HG02973 (cell line): ENCODE results near the gene APOA4.
"Not testable (repeated sequence)": the region's sequence is repeated elsewhere in the genome, so short reads cannot be mapped to it uniquely, and the experiment has no call there.

Source experiments
- ATAC-seq: cut with Tn5 transposase; IDR thresholded peaks from one replicate; pipeline ENCODE4 v1.9.1; 2021; ENCODE audit warnings: moderate library complexity; ENCODE audit not compliant: unreplicated experiment

Gene APOA4

DNA sequence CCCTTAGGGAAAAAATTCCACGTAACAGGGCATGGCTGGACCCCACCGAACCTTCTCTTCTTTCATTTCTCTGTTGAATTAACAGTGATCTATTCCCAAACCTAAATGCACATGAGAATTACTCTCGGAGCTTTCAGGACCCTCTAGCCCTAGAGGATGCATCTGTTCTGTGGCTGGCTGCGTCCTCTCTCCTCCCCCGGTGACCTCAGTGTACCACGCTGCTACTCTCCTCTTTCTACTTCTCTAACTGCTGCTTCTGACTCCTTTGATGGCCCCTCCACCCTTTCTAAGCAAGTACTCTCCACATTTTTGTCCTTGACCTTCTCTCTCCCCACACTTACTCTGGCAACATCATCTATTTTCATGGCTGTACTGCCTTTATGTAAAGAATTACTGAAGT lies 26.4 kb upstream of the APOA4 start:
- ATAC-seq, result no peak

GRCh38 chr11:116849060-116849459 lies 26.0 kb upstream of the APOA4 start:
- no peak for ATAC-seq

GRCh38 chr11:116847612-116848011 lies 24.5 kb upstream of the APOA4 start:
- ATAC-seq, result no peak

DNA sequence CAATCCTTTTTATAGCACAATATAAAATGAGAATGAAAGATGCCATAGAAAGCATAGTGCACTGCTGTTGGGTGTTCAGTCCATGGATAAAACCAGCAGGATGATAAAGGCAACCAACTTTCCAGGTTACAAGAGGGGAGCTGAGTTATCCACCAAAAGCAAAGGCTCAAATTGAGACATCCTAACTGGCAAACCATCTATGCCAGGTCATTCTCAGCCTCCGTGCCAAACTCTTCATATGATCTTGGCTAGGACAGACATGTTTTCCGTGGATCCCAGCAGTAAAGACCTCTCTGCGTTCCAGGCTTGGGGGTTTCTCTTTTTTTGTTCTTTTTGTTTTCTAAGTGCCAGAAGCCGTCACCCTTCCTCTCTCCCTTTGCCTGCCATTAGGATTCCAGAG lies 21.6 kb upstream of the APOA4 start:
- no peak for ATAC-seq

DNA sequence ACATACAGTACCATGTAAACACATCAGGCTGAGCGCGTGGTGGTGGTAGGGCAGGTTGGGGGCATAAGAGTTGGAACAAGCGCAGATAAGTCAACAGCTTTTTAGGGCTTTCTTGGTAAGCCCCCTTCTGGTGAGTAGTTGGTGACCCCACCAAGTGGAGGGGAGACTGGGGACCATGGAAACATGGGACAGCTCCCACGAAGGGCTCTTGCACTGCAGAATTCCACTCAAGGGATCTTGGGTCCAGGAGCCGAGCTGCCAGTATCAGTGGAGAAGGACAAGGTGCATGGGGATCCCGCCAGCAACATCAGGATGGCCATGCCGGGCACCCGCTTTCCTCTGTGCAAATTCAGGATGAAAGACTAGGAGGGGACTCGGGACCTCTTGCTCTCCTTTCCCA lies 20.6 kb upstream of the APOA4 start:
- ATAC-seq, result no peak

DNA sequence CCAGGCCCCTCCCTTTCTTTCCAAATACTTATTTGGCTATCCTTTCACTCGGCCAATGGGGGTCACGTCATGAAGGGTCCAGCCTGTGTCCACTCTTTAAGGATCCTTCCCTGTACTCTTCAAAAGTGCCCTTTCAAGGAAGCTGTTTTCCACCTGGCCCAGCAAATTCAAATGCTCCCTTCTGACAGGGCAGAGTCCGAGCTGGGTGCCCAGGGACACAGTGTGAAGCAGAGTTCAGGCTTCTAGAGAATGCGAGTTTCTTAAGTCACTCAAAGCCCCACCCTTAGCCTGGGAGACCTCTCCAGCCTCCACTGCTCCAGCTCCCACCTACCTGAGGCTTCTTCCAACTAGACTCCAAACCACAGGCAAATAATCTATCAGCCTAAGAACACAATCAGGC lies 19.8 kb upstream of the APOA4 start:
- no peak for ATAC-seq

- no peak for ATAC-seq
Measured at GRCh38 chr11:116842117-116842516, 19.0 kb upstream of the APOA4 start.

GRCh38 chr11:116840746-116841296 lies 17.7 kb upstream of the APOA4 start:
- ATAC-seq, result no peak

DNA sequence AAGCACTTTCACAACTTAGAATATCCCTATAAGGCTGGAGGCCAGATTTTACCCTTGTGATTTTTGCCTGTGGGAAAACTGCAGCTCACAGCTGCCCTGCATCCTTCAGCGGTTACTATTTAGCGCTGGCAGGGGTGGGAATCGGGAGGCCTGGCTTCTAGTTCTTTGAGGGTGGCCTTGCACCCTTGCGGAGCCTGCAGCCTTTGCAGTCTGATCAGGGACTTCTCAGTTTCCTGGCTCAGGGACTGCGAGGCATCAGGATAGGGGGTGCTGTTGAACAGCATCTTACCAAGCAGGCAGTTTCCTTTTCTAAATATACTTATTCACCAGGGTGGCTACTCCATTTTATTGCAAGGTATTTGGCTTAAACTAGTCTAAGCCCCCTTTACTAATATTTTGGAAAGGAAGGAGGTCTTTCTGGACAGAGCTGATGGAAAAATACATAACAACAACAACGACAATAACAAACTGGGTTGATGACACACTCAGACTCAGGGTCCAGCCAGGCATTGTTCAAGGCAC lies 17.2 kb upstream of the APOA4 start:
- ATAC-seq, result no peak

DNA sequence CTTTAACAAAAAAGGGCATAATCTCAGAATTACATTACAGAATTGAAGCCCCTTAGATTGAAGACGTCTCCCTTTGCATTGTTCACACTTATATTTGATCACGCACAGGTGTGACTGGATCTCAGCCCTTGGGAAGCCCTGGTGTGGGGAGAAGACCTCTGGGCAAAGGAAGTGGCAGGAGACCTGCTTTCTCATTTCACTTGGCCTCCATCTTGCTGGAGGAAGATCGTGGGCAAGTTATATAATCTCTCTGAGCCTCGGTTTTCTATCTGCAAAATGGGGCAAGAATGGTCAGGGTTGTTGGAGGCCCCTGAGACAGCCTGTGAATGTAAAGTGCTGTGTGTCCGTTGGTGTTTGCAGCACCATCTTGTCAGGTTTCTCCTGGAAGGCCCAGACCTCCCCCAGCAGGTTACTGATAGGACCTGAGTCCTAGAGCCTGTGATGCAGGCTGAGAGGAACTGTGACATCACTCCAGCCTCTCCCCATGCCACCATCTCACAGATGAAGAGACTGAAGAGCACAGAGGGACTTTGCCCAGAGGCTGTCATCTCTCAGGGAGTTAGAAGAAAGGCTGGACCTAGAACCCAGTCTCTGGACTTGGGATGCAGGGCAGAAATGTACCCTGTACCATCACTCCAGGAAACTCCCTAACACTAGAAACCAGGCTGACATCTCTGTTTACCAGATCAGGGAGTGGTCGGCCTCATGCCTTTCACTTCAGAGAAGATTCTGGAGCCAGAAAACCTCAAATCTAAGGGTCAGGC lies 15.4 kb upstream of the APOA4 start:
- ATAC-seq, result no peak

DNA sequence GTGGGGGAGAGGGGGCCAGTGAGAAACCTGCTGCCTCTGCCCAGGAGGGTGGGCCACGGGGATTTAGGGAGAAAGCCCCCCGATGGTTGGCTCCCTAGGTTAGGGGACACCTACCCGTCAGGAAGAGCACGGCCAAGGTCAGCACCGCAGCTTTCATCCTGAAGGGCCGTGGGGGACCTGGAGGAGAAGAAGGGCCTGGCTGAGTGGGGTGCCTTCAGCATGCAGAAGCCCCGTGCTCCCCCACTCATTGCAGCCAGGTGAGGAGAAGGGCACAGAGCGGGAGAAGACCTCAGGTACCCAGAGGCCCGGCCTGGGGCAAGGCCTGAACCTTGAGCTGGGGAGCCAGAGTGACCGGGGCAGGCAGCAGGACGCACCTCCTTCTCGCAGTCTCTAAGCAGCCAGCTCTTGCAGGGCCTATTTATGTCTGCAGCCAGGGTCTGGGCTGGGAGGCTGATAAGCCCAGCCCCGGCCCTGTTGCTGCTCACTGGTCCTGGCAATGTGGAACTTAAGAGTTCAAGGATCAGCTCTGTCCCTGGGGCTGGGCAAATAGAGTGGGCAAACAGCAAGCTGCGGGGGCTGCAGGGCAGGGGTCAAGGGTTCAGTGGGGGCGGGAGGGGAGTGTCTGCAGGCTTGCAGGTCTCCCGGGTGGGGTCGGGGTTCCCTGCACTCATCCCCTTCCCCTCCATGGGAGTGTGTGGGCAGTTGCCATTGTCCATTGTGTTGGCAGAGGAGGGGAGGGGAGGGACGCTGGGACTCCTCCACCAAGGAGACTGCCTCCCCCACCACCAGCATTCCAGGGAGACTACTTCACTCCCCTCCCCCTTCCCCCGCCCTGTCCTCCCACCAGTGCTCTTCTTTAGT lies 14.4 kb upstream of the APOA4 start, which contains the start of gene APOA1:
APOA1 (minus strand) TSS at position 392 of the 861 bp plus-strand sequence; CDS start at position 157, 235 bp downstream.
- no peak for ATAC-seq

- ATAC-seq, result no peak
Measured at GRCh38 chr11:116836632-116836991, 13.5 kb upstream of the APOA4 start.

DNA sequence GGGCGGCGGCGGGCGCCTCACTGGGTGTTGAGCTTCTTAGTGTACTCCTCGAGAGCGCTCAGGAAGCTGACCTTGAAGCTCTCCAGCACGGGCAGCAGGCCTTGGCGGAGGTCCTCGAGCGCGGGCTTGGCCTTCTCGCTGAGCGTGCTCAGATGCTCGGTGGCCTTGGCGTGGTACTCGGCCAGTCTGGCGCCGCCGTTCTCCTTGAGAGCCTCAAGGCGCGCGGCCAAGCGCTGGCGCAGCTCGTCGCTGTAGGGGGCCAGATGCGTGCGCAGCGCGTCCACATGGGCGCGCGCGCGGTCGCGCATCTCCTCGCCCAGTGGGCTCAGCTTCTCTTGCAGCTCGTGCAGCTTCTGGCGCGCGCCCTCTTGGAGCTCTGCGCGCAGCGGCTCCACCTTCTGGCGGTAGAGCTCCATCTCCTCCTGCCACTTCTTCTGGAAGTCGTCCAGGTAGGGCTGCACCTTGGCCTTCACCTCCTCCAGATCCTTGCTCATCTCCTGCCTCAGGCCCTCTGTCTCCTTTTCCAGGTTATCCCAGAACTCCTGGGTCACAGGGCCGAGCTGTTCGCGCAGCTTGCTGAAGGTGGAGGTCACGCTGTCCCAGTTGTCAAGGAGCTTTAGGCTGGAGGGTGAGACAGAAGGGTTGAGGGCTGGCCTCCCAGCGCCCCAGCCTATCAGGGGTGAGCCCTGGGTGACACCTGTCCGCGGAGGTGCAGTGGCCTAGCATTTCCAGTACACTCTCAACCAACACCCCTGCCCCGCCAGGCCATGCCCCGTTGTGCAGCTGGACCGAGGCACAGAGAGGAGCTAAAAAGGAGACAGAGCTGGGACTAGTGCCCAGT lies 12.9 kb upstream of the APOA4 start:
- ATAC-seq, result peak; percentile 79

GRCh38 chr11:116835042-116835772 lies 12.1 kb upstream of the APOA4 start:
- ATAC-seq, result no peak

DNA sequence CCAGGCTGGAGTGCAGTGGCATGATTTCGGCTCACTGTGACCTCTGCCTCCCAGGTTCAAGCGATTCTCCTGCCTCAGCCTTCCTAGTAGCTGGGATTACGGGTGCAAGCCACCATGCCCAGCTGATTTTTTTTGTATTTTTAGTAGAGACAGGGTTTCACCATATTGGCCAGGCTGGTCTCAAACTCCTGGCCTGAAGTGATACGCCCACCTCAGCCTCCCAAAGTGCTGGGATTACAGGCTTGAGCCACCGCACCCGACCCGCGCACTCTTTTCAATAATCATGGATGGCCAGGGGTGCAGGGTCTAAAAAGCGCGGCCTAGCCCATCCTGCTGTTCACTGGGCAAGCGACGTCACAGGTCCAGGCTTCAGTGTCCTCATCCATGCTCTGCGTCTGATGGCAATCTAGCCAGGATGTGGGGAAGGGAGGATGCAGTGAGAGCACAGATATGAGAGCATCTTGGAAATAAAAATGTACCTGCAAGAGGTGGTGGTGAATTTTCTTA lies 11.5 kb upstream of the APOA4 start:
- ATAC-seq, result not testable (repeated sequence)

GRCh38 chr11:116833816-116834534 lies 10.9 kb upstream of the APOA4 start:
- no peak for ATAC-seq

GRCh38 chr11:116833491-116833815 lies 10.3 kb upstream of the APOA4 start:
- no peak for ATAC-seq

- ATAC-seq, result no peak
Measured at GRCh38 chr11:116832350-116833290, 9.5 kb upstream of the APOA4 start.
